ENCODE results near the gene CCDC188. TPM values are rescaled to one million over a fixed set of nuclear protein-coding genes. Genes with fewer than 3 reads are reported as not detected.

CCDC188 gene
- polyA plus RNA-seq, 1 experiment = 6.5 TPM

DNA sequence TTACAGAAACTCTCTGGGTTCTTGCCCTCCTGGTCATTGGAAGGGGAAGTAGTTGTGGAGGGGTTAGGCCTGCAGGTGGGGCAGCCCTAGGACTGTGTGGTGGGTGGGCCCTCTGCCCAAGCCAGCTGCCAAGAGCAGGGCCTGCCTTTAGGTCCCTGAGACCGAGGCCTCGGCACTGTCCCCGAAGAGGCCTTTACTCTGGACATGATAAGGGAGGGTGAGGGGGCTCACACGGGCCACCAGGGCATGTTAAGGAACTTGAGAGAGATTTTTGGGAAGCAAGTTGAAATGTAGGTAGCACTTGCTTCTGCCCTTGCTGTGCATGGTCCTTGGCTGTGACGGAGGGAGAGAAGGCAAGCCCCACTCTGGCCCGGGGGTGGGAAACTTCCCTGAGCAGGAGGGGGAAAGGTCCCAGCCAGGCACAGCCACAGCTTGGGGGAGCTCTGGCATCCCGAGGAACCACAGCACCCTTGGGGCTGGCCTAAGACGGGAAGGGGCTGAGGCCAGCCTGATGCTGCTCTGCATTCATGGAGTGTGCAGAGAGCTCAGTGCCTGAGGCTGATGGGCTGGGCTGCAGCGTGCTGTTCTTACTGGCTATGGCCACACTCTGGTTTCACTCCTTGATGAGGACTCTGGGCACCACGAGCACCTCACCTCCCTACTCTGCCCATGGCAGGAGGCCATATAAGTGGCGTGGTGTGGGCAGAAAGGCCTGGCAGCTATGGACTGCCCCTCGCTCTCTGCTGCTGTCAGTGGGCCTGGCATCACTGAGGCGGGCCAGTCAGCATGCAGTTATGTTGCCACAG is 42.7 kb downstream of the CCDC188 start:
- H3K4me3 ChIP-seq (ENCODE audit: low read depth, low read length) = no peak overlapping the region
- H3K27me3 ChIP-seq (ENCODE audit: control insufficient read depth, insufficient read depth, low read length) = no peaks in the 10 kb centered on the region
- ChIA-PET CTCF (interaction anchor here (1.6 kb wide), 1 partner anchor 11 kb away, joined by 4 read pairs; no protein-coding TSS in a partner anchor), POLR2A (no interaction called here)
- TF ChIP-seq, protein P1, sequence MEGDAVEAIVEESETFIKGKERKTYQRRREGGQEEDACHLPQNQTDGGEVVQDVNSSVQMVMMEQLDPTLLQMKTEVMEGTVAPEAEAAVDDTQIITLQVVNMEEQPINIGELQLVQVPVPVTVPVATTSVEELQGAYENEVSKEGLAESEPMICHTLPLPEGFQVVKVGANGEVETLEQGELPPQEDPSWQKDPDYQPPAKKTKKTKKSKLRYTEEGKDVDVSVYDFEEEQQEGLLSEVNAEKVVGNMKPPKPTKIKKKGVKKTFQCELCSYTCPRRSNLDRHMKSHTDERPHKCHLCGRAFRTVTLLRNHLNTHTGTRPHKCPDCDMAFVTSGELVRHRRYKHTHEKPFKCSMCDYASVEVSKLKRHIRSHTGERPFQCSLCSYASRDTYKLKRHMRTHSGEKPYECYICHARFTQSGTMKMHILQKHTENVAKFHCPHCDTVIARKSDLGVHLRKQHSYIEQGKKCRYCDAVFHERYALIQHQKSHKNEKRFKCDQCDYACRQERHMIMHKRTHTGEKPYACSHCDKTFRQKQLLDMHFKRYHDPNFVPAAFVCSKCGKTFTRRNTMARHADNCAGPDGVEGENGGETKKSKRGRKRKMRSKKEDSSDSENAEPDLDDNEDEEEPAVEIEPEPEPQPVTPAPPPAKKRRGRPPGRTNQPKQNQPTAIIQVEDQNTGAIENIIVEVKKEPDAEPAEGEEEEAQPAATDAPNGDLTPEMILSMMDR (IDR thresholded peaks at IDR 0.05; ENCODE audit: insufficient read depth, low read depth, low read length) = no peak
- no peak for DNase-seq (ENCODE audit: low read depth)
- H3K36me3 ChIP-seq (ENCODE audit: control insufficient read depth, insufficient read depth, low read length) = peaks cover 62% of the 10 kb centered on the region

- no peaks in the 10 kb centered on the region for H3K27me3 ChIP-seq (ENCODE audit: control insufficient read depth, insufficient read depth, low read length)
- TF ChIP-seq, protein P1 (IDR thresholded peaks at IDR 0.05; ENCODE audit: insufficient read depth, low read depth, low read length) = no peak
- ChIA-PET POLR2A (no interaction called here), CTCF (interaction anchor here (1.6 kb wide), 1 partner anchor 11 kb away, joined by 4 read pairs; no protein-coding TSS in a partner anchor)
- H3K4me3 ChIP-seq (ENCODE audit: low read depth, low read length) = no peak overlapping the region
- no peak for DNase-seq (ENCODE audit: low read depth)
- peaks cover 56% of the 10 kb centered on the region for H3K36me3 ChIP-seq (ENCODE audit: control insufficient read depth, insufficient read depth, low read length)
Observed at GRCh38 chr22:20107471-20107901, 43.4 kb downstream of the CCDC188 start.

DNA sequence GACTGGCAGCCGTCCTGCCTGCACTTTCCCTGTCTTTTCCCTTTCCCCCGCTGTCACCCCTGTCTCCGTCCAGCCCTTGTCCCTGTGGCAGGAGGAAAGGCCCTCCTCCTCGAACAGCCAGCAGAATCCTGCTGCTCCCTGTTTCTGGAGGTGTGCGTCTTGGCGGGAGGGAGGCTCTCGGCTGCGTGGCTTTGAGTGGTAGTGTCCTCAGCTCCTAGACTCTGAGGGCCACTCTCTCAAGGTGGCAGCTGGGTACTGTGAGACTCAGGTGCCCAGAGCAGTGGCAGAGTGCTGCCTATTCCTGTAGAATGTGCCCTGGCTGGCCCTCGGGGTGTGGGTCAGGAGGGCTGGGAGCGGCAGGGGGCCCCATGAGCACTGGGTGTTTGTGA is 44.0 kb downstream of the CCDC188 start:
- CTCF ChIA-PET = interaction anchor here (1.6 kb wide), 1 partner anchor 10 kb away, joined by 4 read pairs; no protein-coding TSS in a partner anchor
- POLR2A ChIA-PET = no interaction called here
- Histone ChIP-seq H3K27me3 (ENCODE audit: control insufficient read depth, insufficient read depth, low read length) (no peaks in the 10 kb centered on the region), H3K4me3 (ENCODE audit: low read depth, low read length) (no peak overlapping the region), H3K36me3 (ENCODE audit: control insufficient read depth, insufficient read depth, low read length) (peaks cover 53% of the 10 kb centered on the region)
- TF ChIP-seq, protein P1 (IDR thresholded peaks at IDR 0.05; ENCODE audit: insufficient read depth, low read depth, low read length) = no peak
- no peak for DNase-seq (ENCODE audit: low read depth)

DNA sequence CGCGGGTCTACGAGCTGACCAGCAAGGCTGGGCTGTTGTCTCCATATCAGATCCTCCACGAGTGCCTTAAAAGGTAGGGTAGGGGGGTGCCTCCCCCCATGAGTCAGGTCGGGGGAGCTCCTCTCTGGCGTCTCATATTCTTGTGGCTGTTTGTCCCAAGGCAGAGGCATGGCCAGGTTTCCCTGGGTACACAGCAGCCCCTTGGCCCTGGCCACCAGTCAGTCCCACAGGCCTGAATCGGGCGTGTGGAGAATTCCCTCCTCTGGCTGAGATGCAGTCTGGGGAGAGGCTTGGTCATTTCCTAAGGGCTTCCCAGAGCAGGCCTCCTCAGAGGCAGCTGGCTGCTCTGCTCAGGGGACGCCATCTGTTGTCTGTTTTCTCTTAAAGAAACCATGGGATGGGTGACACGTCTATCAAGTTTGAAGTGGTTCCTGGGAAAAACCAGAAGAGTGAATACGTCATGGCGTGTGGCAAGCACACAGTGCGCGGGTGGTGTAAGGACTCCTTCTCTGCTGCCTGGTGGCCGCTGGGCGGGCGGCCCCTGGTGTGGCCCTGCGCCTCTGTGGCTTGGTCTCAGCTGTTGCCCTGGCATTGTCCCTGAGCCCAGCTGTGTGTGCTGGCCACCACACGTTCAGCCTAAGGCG is 44.5 kb downstream of the CCDC188 start:
- TF ChIP-seq, protein P1 (IDR thresholded peaks at IDR 0.05; ENCODE audit: insufficient read depth, low read depth, low read length) = no peak
- ChIA-PET CTCF (interaction anchor here (1.1 kb wide), 1 partner anchor 20 kb away, joined by 3 read pairs; no protein-coding TSS in a partner anchor), POLR2A (no interaction called here)
- no peaks in the 10 kb centered on the region for H3K27me3 ChIP-seq (ENCODE audit: control insufficient read depth, insufficient read depth, low read length)
- H3K36me3 ChIP-seq (ENCODE audit: control insufficient read depth, insufficient read depth, low read length) = peaks cover 55% of the 10 kb centered on the region
- DNase-seq (ENCODE audit: low read depth) = no peak
- H3K4me3 ChIP-seq (ENCODE audit: low read depth, low read length) = no peak overlapping the region

Measured in BJ (cell line).